B cell (primary cell): ENCODE results near the gene CBX1. TPM values are rescaled to one million over a fixed set of nuclear protein-coding genes. Genes with fewer than 3 reads are reported as not detected.

Source experiments
- ATAC-seq: fragments of 200-7000 bp; cut with Tn5 transposase; one replicate; pipeline ENCODE4 v1.10.0; 2021; ENCODE audit warnings: low read depth, mild to moderate bottlenecking, moderate number of reproducible peaks, moderate library complexity
- CTCF ChIA-PET: fragments of 350-600 bp; sonication (Branson Sonifier 250); formaldehyde crosslinking; loops from one replicate; lab custom pipeline; 2021; ENCODE audit warnings: antibody characterized with exemption, inconsistent platforms; lab: Charles Lee
- POLR2A ChIA-PET: fragments of 350-600 bp; sonication (Branson Sonifier 250); formaldehyde crosslinking; loops from one replicate; lab custom pipeline; 2021; ENCODE audit warnings: antibody characterized with exemption; lab: Charles Lee
- DNase-seq: peaks from one replicate; pipeline ENCODE4 v3.0.0; 2013
- H2AFZ ChIP-seq: 2 replicates; pipeline ENCODE4 v1.6.1; 2012; ENCODE audit warnings: mild to moderate bottlenecking, low read depth, low read length; ENCODE audit not compliant: insufficient read depth, poor library complexity, severe bottlenecking
- H3K27ac ChIP-seq, 2 donors: 1 replicate in 1 of 2; 2 replicates in 1 of 2; pipeline ENCODE4 v1.5.1; 2012 to 2013; ENCODE audit warnings: low read length in 2 of 2, mild to moderate bottlenecking in 2 of 2, moderate library complexity in 1 of 2
- H3K27me3 ChIP-seq, 4 experiments: fragments of 200-600 bp in 1 of 4; sonication (generic) in 1 of 4; replicated peaks in 1 of 4; 1 replicate in 2 of 4; 2 replicates in 2 of 4; pipeline versions ENCODE4 v1.6.1 to v1.7.0; 2013 to 2016; ENCODE audit warnings: low read length in 3 of 4, mild to moderate bottlenecking in 2 of 4, mixed read lengths in 1 of 4, moderate library complexity in 1 of 4; ENCODE audit not compliant: insufficient read depth in 4 of 4, control insufficient read depth in 3 of 4; ENCODE audit errors: control extremely low read depth in 1 of 4
- H3K36me3 ChIP-seq, 2 experiments: replicated peaks in 1 of 2; 1 replicate in 1 of 2; 2 replicates in 1 of 2; pipeline versions ENCODE4 v1.6.1 to v1.7.1; 2013; ENCODE audit warnings: low read length in 1 of 2; ENCODE audit not compliant: insufficient read depth in 2 of 2, control insufficient read depth in 1 of 2; ENCODE audit errors: control extremely low read depth in 1 of 2, extremely low read depth in 1 of 2
- H3K4me1 ChIP-seq, 2 donors: fragments of 200-600 bp in 1 of 2; sonication (generic) in 1 of 2; 1 replicate in 1 of 2; 2 replicates in 1 of 2; pipeline versions ENCODE4 v1.5.1 to v1.6.1; 2013 to 2017; ENCODE audit warnings: low read length in 2 of 2; ENCODE audit not compliant: control insufficient read depth in 2 of 2, insufficient read depth in 2 of 2
- H3K4me2 ChIP-seq: replicated peaks from 2 replicates; pipeline ENCODE3; 2012; ENCODE audit warnings: mild to moderate bottlenecking, low read depth, low read length; ENCODE audit not compliant: poor library complexity, severe bottlenecking
- H3K4me3 ChIP-seq, 5 experiments: fragments of 200-600 bp in 1 of 5; sonication (generic) in 1 of 5; 1 replicate in 3 of 5; 2 replicates in 2 of 5; pipeline versions ENCODE4 v1.5.1 to v1.7.0; 2011 to 2016; ENCODE audit warnings: low read length in 4 of 5, mild to moderate bottlenecking in 4 of 5, low read depth in 2 of 5, control low read depth in 1 of 5, moderate library complexity in 1 of 5; ENCODE audit not compliant: insufficient read depth in 1 of 5; ENCODE audit errors: control extremely low read depth in 1 of 5, extremely low read depth in 1 of 5
- H3K79me2 ChIP-seq: fragments of 200-600 bp; sonication (generic); one replicate; pipeline ENCODE4 v1.6.0; 2016; ENCODE audit warnings: low read length; ENCODE audit not compliant: control insufficient read depth, insufficient read depth
- H3K9ac ChIP-seq: fragments of 200-600 bp; sonication (generic); 2 replicates; pipeline ENCODE4 v1.6.1; 2017; ENCODE audit warnings: mild to moderate bottlenecking, low read length, moderate library complexity
- H3K9me3 ChIP-seq, 3 donors: one replicate each; pipeline versions ENCODE4 v1.6.1 to v1.7.1; 2013; ENCODE audit warnings: low read length in 2 of 3; ENCODE audit not compliant: control insufficient read depth in 2 of 3, insufficient read depth in 1 of 3; ENCODE audit errors: control extremely low read depth in 1 of 3
- H4K20me1 ChIP-seq: 2 replicates; pipeline ENCODE4 v1.6.0; 2012; ENCODE audit warnings: mild to moderate bottlenecking, low read length; ENCODE audit not compliant: insufficient read depth, control insufficient read depth, poor library complexity, severe bottlenecking
- H3K27ac Mint-ChIP-seq: one replicate; pipeline ENCODE4 v1.8.0; 2021; ENCODE audit warnings: mixed read lengths
- H3K27me3 Mint-ChIP-seq: one replicate; pipeline ENCODE4 v1.8.0; 2021; ENCODE audit warnings: mixed read lengths
- H3K4me1 Mint-ChIP-seq: one replicate; pipeline ENCODE4 v1.8.0; 2021; ENCODE audit warnings: mixed read lengths
- H3K4me3 Mint-ChIP-seq: one replicate; pipeline ENCODE4 v1.8.0; 2021; ENCODE audit warnings: mixed read lengths
- H3K9me3 Mint-ChIP-seq: one replicate; pipeline ENCODE4 v1.8.0; 2022; ENCODE audit warnings: mixed read lengths; ENCODE audit not compliant: insufficient read depth
- EZH2 ChIP-seq: IDR thresholded peaks from 2 replicates; pipeline ENCODE4 v1.6.1; 2012; ENCODE audit warnings: borderline replicate concordance, low read depth, mild to moderate bottlenecking, moderate library complexity, low read length; ENCODE audit not compliant: insufficient read depth, poor library complexity, severe bottlenecking
- WGBS: methylation state at CpG from one replicate; pipeline ENCODE4 v1.1.5; 2013; ENCODE audit warnings: missing lambda C conversion rate; ENCODE audit not compliant: insufficient coverage; 5-methylcytosine and 5-hydroxymethylcytosine counted together
- intact Hi-C: fragments of 100-400 bp; cut with micrococcal nuclease; formaldehyde crosslinking; loops from one replicate; pipeline ENCODE4 v1.10.0; 2022
- polyA plus RNA-seq: library from polyadenylated mRNA; depleted of rRNA; stranded (reverse); fragments of >200 nt; gene quantifications from 2 replicates; pipeline ENCODE4 v1.2.3, GENCODE V29; 2012
- total RNA-seq, 2 donors: library from RNA; stranded (reverse); fragments of 120-200 nt in 1 of 2; gene quantifications; 1 replicate in 1 of 2; 2 replicates in 1 of 2; pipeline versions ENCODE4 v1.2.3 to v1.2.4, GENCODE V29; 2013 to 2022
- TF ChIP-seq, protein P1 (sequence below): fragments of 200-600 bp; IDR thresholded peaks from one replicate; pipeline ENCODE4 v1.8.0; 2022; ENCODE audit warnings: antibody characterized with exemption, mild to moderate bottlenecking

The CBX1 gene
- total and polyA plus RNA-seq, 2 donors (not counting 1 experiment from before 2014, with no cell fraction given), result 9.4 to 33.1 TPM

DNA sequence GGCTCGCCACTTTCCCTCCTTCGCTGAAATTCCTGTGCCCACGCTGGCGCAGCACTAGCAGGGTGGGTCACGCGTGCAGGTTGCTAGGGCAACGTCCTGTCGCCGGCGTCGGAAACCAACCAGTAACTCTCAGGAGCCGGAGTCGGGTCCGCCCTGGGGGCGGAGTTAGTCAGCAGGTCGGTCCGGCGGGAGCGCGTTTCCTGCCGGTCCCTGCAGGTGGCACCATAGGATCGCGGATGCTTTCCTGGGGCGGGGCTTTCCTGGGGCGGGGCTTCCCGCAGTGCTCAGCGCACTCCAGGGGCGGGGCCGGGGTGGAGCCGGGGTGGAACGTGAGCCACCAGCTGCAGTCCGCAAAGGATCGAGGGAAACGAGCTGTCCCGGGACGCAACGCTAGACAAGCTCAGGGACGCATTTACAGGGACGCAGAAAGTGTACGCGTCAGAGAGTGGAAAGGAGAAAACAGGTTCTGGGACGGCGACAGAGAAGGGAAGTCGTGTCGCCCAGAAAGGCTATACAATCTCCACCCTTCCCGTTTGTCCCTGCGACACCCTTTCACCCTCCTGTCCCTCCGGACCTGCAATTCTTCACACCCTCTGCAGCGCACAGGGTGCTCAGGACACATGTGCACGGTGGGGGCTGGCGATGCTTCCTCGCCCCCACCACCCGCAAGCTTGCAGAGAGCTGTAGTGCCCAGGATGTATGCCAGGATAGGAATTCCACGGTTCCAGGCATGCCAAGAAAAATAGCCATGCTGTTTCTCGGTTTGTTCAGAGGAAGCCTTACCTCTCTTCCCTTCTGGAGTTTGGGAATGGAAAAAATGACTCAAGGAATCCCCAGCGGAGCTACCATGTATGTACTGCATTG is 76.0 kb downstream of the CBX1 start:
- Histone ChIP-seq H4K20me1 (no peaks in the 10 kb centered on the region), H3K4me3 (peak overlapping the region; percentile 40 to 76 (median 69)), H3K27ac (peak overlapping the region; percentile 38 to 55), H3K9me3 (no peaks in the 10 kb centered on the region), H3K4me2 (peak overlapping the region; percentile 98), H3K9ac (peak overlapping the region; percentile 76), H3K27me3 (peaks cover 0 to 45% (median 15%) of the 10 kb centered on the region in 4 experiments), H3K36me3 (no peaks in the 10 kb centered on the region), H3K79me2 (no peaks in the 10 kb centered on the region), H2AFZ (peak overlapping the region; percentile 79), H3K4me1 (peaks cover 32 to 36% of the 10 kb centered on the region in 2 donors)
- Mint-ChIP-seq H3K27ac (peak overlapping the region; percentile 87), H3K9me3 (no peaks in the 10 kb centered on the region), H3K4me1 (peaks cover 35% of the 10 kb centered on the region), H3K4me3 (peak overlapping the region; percentile 82), H3K27me3 (peaks cover 19% of the 10 kb centered on the region)
- ChIA-PET POLR2A (interaction anchor here (0.5 to 2.7 kb wide), 5 partner anchors 12 to 973 kb away, joined by 3 to 16 read pairs (median 5); partner anchors contain the start of gene NFE2L1), CTCF (interaction anchor here (0.6 to 3.9 kb wide), 29 partner anchors 11 to 854 kb away, joined by 3 to 228 read pairs (median 7); partner anchors contain the start of genes CDK5RAP3, COPZ2, HOXB5 and NFE2L1)
- ATAC-seq, result peak; percentile 89
- TF ChIP-seq, protein P1, sequence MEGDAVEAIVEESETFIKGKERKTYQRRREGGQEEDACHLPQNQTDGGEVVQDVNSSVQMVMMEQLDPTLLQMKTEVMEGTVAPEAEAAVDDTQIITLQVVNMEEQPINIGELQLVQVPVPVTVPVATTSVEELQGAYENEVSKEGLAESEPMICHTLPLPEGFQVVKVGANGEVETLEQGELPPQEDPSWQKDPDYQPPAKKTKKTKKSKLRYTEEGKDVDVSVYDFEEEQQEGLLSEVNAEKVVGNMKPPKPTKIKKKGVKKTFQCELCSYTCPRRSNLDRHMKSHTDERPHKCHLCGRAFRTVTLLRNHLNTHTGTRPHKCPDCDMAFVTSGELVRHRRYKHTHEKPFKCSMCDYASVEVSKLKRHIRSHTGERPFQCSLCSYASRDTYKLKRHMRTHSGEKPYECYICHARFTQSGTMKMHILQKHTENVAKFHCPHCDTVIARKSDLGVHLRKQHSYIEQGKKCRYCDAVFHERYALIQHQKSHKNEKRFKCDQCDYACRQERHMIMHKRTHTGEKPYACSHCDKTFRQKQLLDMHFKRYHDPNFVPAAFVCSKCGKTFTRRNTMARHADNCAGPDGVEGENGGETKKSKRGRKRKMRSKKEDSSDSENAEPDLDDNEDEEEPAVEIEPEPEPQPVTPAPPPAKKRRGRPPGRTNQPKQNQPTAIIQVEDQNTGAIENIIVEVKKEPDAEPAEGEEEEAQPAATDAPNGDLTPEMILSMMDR, result peak; percentile 68
- TF ChIP-seq EZH2, result no peak
- DNase-seq, result peak; percentile 97
- WGBS, result under 1% methylated on average over 46 of the region's 56 CpGs
- intact Hi-C loops, result loop anchor here (1.0 to 10.0 kb wide), 12 partner anchors 12 to 593 kb away; partner anchors contain the start of genes CBX1, CDK5RAP3, COPZ2 and NFE2L1
